ENCODE data around the gene GPNMB. TPM values are rescaled to one million over a fixed set of nuclear protein-coding genes. Genes with fewer than 3 reads are reported as not detected.

GPNMB gene
- total and polyA plus RNA-seq, 12 donors, result 49.6 to 612 (median 220) TPM

DNA sequence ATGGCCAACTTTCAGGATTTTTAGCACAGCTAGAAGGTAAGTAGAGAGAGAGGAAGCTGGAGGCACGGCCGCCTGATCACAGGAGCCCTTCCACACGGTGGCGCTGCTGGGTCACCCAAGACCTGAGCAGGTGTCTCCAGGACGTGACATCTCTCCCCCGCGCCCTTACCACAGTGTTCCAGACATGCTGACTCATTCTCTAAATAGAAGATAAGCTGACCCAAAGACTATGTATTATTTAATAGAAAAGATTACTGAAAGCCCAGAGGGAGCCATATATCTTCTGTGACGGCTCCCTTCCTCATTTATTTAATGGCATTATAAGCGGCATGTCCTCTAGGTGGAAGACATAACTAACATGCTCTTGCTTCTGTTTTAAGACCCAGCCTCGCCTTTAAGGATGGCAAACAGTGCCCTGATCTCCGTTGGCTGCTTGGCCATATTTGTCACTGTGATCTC is 26.6 kb downstream of the GPNMB start:
- intact Hi-C loops (cut with DNase I), result loop anchor here in 4 of 10 donors (5.0 to 10.0 kb wide), 4 partner anchors 168 to 442 kb away; partner anchors contain the start of genes STK31 (in 2 of the 4) and KLHL7 (in 1 of the 4)
- H3K4me3 ChIP-seq, result no peak overlapping the region
- DNase-seq (peak; percentile 66 to 79), ATAC-seq (peak; percentile 63 to 92 (median 86))
- 13 to 17% methylated on average over 11 of the region's 11 CpGs for WGBS, 2 donors
- TF ChIP-seq, protein P1, sequence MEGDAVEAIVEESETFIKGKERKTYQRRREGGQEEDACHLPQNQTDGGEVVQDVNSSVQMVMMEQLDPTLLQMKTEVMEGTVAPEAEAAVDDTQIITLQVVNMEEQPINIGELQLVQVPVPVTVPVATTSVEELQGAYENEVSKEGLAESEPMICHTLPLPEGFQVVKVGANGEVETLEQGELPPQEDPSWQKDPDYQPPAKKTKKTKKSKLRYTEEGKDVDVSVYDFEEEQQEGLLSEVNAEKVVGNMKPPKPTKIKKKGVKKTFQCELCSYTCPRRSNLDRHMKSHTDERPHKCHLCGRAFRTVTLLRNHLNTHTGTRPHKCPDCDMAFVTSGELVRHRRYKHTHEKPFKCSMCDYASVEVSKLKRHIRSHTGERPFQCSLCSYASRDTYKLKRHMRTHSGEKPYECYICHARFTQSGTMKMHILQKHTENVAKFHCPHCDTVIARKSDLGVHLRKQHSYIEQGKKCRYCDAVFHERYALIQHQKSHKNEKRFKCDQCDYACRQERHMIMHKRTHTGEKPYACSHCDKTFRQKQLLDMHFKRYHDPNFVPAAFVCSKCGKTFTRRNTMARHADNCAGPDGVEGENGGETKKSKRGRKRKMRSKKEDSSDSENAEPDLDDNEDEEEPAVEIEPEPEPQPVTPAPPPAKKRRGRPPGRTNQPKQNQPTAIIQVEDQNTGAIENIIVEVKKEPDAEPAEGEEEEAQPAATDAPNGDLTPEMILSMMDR (IDR thresholded peaks at IDR 0.05), result peak; percentile 30 to 85 (median 70)
- H3K27me3 ChIP-seq, result no peaks in the 10 kb centered on the region
- H3K27ac ChIP-seq, result no peak overlapping the region
- peaks cover 0 to 14% (median 0%) of the 10 kb centered on the region in 9 donors for H3K4me1 ChIP-seq
- H3K36me3 ChIP-seq, result peaks cover 0 to 73% (median 18%) of the 10 kb centered on the region in 9 donors
- no peaks in the 10 kb centered on the region for H3K9me3 ChIP-seq

DNA sequence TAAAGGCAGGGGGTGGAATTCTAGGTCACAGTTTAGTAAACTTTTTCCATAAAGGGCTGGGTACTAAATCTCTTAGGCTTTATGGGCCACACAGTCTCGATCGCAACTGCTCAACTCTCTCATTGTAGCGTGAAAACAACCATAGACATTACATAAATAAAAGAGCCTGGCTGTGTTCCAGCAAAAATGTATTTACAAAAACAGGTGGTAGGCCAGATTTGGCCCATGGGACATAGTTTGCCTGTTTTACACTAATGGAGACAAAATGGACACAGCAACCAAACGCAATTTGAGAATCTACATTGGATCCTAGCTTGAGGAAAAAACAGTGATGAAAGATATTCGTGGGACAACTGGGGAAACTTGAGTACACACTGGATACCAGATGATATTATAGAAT is 29.3 kb downstream of the GPNMB start:
- ATAC-seq (no peak), DNase-seq (no peak)
- H3K27ac ChIP-seq, result no peak overlapping the region
- H3K4me3 ChIP-seq, result no peak overlapping the region
- WGBS, 2 donors, result 77 to 78% methylated on average over 5 of the region's 5 CpGs
- peaks cover 0 to 52% (median 12%) of the 10 kb centered on the region in 9 donors for H3K36me3 ChIP-seq
- no peaks in the 10 kb centered on the region for H3K9me3 ChIP-seq
- no peaks in the 10 kb centered on the region for H3K27me3 ChIP-seq
- intact Hi-C loops (cut with DNase I), result loop anchor here in 5 of 10 donors (2.0 to 10.0 kb wide), 6 partner anchors 171 to 439 kb away; partner anchors contain the start of genes STK31 (in 2 of the 5) and KLHL7 (in 1 of the 5)
- TF ChIP-seq, protein P1 (IDR thresholded peaks at IDR 0.05), result no peak
- peaks cover 0 to 8% (median 0%) of the 10 kb centered on the region in 9 donors for H3K4me1 ChIP-seq

DNA sequence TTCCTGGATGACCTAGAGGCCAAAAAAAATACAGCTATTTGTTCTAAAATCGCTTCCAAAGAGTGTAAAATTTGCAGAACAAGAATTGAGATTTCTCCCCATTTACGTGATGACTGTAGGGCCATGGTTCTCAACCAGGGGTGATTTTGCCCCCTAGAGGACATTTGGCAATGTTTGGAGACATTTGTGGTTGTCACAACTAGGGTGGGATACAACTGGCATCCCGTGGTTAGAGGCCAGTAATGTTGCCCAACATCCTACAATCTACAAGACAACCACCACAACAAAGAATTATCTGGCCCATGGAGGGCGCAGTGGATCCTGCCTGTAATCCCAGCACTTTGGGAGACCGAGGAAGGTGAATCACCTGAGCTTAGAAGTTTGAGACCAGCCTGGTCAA is 29.8 kb downstream of the GPNMB start:
- Histone ChIP-seq H3K4me1 (peaks cover 0 to 8% (median 0%) of the 10 kb centered on the region in 9 donors), H3K36me3 (peaks cover 0 to 48% (median 10%) of the 10 kb centered on the region in 9 donors), H3K4me3 (no peak overlapping the region), H3K9me3 (no peaks in the 10 kb centered on the region), H3K27ac (no peak overlapping the region), H3K27me3 (no peaks in the 10 kb centered on the region)
- TF ChIP-seq, protein P1 (IDR thresholded peaks at IDR 0.05), result peak in 1 of 9 donors; percentile 11
- 65 to 71% methylated on average over 5 of the region's 5 CpGs for WGBS, 2 donors
- no peak for ATAC-seq
- intact Hi-C loops (cut with DNase I), result loop anchor here in 5 of 10 donors (2.0 to 10.0 kb wide), 6 partner anchors 172 to 438 kb away; partner anchors contain the start of genes STK31 (in 2 of the 5) and KLHL7 (in 1 of the 5)
- DNase-seq, result no peak

DNA sequence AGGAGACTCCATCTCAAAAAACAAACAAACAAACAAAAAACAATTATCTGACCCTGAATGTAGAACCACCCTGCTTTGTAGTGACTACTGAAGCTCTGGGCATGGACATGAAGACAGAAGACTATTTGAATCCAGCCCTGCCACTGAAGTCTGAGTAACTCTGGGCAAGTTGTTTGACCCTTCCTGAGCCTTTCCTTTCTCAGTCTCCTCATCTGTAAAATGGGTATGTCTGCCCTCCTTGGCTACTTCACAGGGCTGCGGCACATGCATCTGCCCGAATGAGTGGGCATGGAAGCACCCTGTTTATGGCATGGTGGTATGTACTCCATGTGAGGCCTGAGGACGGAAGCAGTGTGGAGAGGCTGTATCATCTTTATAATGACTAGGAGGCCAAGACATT is 30.4 kb downstream of the GPNMB start:
- Histone ChIP-seq H3K9me3 (no peaks in the 10 kb centered on the region), H3K4me3 (no peak overlapping the region), H3K4me1 (peaks cover 0 to 8% (median 0%) of the 10 kb centered on the region in 9 donors), H3K27ac (no peak overlapping the region), H3K27me3 (no peaks in the 10 kb centered on the region), H3K36me3 (peaks cover 0 to 42% (median 10%) of the 10 kb centered on the region in 9 donors)
- intact Hi-C loops (cut with DNase I), result loop anchor here in 6 of 10 donors (1.0 to 10.0 kb wide), 7 partner anchors 172 to 438 kb away; partner anchors contain the start of genes STK31 (in 2 of the 6) and KLHL7 (in 1 of the 6)
- ATAC-seq (peak in 2 of 8 donors; percentile 19 to 55), DNase-seq (no peak)
- TF ChIP-seq, protein P1 (IDR thresholded peaks at IDR 0.05), result no peak
- WGBS, 2 donors, result 88 to 89% methylated on average over 3 of the region's 3 CpGs

Data from heart right ventricle (tissue), 16 donors.